Stimulated activated CD4-positive, alpha-beta T cell treated with anti-CD3 and anti-CD28 coated beads, Interleukin-2, amount 100 ng/mL, for 48 hours (primary cell): ENCODE measurements around the gene CERS6.
A peak's percentile ranks its signal among the peaks of the same experiment; 100 is the strongest.
"Not testable (repeated sequence)": the region's sequence is repeated elsewhere in the genome, so short reads cannot be mapped to it uniquely, and the experiment has no call there.

Source experiments
- DNase-seq, 2 donors: peaks; one replicate each; pipeline ENCODE4 v3.0.0-alpha.2; 2020

The CERS6 gene

GRCh38 chr2:168742258-168742932, 286.3 kb downstream of the CERS6 start:
- DNase-seq, result no peak

GRCh38 chr2:168744844-168745243, 288.8 kb downstream of the CERS6 start:
- DNase-seq, result no peak

- no peak for DNase-seq
These were observed 292.4 kb downstream of the CERS6 start for GRCh38 chr2:168748461-168748860.

GRCh38 chr2:168749297-168749696, 293.2 kb downstream of the CERS6 start:
- no peak for DNase-seq

GRCh38 chr2:168751104-168751740, 295.1 kb downstream of the CERS6 start:
- DNase-seq, result no peak

GRCh38 chr2:168752361-168752760, 296.3 kb downstream of the CERS6 start:
- DNase-seq, result no peak

- no peak for DNase-seq
These were observed 297.8 kb downstream of the CERS6 start for GRCh38 chr2:168753765-168754329.

GRCh38 chr2:168757223-168757622, 301.2 kb downstream of the CERS6 start:
- DNase-seq, result no peak

GRCh38 chr2:168758970-168759820, 303.1 kb downstream of the CERS6 start:
- DNase-seq, result no peak

GRCh38 chr2:168765401-168765800, 309.3 kb downstream of the CERS6 start:
- DNase-seq, result no peak

GRCh38 chr2:168766600-168766999, 310.5 kb downstream of the CERS6 start:
- no peak for DNase-seq

- no peak for DNase-seq
These were observed 311.2 kb downstream of the CERS6 start for GRCh38 chr2:168767258-168767657.

GRCh38 chr2:168768357-168768756, 312.3 kb downstream of the CERS6 start:
- DNase-seq, result not testable (repeated sequence)

- no peak for DNase-seq
These were observed 314.7 kb downstream of the CERS6 start for GRCh38 chr2:168770796-168771195.

GRCh38 chr2:168772704-168773103, 316.6 kb downstream of the CERS6 start:
- DNase-seq, result no peak

GRCh38 chr2:168773128-168773527, 317.1 kb downstream of the CERS6 start:
- no peak for DNase-seq

GRCh38 chr2:168773719-168774521, 317.8 kb downstream of the CERS6 start:
- DNase-seq, result peak; percentile 19 to 26

- no peak for DNase-seq
These were observed 319.8 kb downstream of the CERS6 start for GRCh38 chr2:168775837-168776236.

GRCh38 chr2:168780669-168781071, 324.6 kb downstream of the CERS6 start:
- DNase-seq, result no peak

GRCh38 chr2:168781191-168781817, 325.2 kb downstream of the CERS6 start:
- no peak for DNase-seq

- DNase-seq, result no peak
These were observed 326.2 kb downstream of the CERS6 start for GRCh38 chr2:168782271-168782670.

GRCh38 chr2:168784993-168785392, 328.9 kb downstream of the CERS6 start:
- DNase-seq, result no peak
